ENCODE data around the gene FYN.
A peak's percentile ranks its signal among the peaks of the same experiment; 100 is the strongest.

FYN gene

GRCh38 chr6:111831408-111831807 is 41.8 kb downstream of the FYN start:
- DNase-seq (ENCODE audit: low spot score) = no peak

DNA sequence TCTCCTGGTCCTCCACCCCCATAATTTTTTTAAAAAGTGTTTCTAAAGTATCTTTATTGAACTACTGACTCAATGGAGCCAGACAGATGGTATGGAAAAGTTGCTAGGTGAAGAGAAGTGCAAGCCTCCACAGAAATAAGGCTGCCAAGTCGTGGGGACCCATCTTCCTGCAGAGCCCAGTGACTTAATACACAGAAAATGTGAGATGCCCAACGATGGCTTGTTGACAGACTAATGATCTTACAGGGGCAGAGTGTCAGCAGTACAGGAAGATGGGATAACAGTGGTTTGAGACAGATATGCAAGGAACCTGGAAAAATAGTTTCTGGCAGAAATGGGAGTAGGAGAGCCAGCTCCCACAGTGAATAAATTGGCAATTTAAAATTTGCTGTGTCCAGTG is 43.3 kb downstream of the FYN start:
- no peak for DNase-seq (ENCODE audit: low spot score)

DNA sequence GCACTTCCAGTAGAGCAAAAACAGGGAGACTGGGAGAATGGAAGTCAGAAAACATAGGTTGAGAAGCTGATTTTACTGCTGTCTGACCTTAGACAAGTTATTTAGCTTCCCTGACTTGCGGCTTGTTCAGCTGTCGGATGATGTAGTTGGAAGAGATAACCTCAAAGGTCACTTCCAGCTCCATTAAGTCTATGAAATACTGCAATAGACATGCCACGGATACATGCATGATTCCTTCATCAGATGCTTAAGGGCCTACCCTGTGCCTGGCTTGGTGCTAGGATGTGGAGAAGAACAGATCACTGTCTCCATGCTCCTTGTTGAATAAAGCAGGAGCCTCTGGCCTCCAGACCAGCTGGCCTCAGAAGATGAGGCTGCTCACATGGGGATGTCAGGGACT is 43.7 kb downstream of the FYN start:
- DNase-seq (ENCODE audit: low spot score) = no peak

- DNase-seq (ENCODE audit: low spot score) = no peak
These were observed 44.4 kb downstream of the FYN start for GRCh38 chr6:111828809-111829208.

DNA sequence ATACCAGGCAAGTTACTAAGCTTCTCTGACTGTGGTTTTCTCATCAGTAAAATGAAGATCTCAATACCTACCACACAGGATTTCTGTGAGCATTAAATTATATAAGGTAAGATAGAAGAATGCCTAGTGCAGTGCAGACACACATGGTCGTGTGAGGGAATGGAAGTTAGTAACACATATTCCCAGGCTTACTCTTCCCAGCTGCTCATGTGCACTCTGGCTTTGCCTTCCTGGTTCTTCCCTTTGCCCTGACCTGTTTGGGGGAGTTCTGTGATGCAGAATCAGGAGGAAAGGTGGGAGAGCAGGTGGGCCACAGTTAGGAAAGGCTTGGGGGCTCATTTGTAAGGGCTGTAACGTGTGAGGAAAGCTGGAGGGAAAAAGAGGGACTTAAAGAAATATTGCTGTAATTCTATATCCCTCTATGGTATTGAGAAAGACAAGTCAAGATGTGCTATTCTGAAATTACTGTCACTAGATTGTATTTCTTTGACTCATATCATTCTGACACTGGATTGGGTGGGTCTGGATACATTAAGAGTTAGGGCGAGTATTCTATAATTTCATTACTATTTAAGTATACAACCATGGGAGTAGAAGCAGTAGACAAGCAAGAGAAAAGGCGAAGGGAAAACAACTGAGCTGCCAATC is 47.7 kb downstream of the FYN start:
- DNase-seq (ENCODE audit: low spot score) = no peak

GRCh38 chr6:111824608-111825337 is 48.5 kb downstream of the FYN start:
- no peak for DNase-seq (ENCODE audit: low spot score)

DNA sequence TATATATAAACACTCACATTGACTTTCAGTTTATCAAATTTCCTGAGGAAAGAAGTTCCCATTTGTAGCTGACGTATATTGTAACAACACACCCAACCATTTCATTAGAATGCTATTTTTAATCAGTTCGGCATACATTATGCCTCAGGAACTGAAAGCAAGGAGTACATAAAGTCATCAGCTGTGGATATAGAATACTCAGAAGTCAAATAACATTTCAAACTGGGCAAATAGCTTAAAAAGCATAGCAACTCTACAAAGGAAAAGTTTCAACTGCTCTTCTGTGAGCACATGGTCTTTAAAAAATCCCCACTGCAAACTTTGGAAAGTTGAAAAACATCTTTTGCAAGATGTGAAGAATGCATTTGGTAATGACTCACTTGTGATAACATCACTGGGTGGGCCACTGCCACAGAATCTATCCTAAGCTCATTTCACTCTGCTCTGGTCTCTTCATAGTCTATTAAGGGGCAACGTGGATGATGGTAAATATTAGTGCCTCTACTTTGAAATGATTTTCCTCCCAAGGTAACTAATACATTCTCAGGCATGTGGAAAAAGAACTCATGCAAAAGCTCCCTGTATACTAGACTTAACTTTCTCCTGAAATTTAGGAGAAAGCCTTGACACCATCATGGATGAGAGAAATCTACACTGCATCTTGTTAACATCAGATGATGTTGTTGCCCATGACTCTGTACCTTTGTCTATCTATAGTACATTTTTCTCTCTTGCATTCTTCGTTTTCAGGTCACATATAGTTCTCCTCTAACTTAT is 49.2 kb downstream of the FYN start:
- no peak for DNase-seq (ENCODE audit: low spot score)

- no peak for DNase-seq (ENCODE audit: low spot score)
These were observed 50.2 kb downstream of the FYN start for GRCh38 chr6:111823012-111823411.

- no peak for DNase-seq (ENCODE audit: low spot score)
These were observed 53.8 kb downstream of the FYN start for GRCh38 chr6:111819458-111819857.

- DNase-seq (ENCODE audit: low spot score) = no peak
These were observed 54.6 kb downstream of the FYN start for GRCh38 chr6:111818539-111819226.

- peak; percentile 88 for DNase-seq (ENCODE audit: low spot score)
These were observed 55.7 kb downstream of the FYN start for GRCh38 chr6:111817451-111818120.

GRCh38 chr6:111813677-111814310 is 59.5 kb downstream of the FYN start:
- DNase-seq (ENCODE audit: low spot score) = no peak

- no peak for DNase-seq (ENCODE audit: low spot score)
These were observed 60.0 kb downstream of the FYN start for GRCh38 chr6:111813237-111813636.

- no peak for DNase-seq (ENCODE audit: low spot score)
These were observed 60.9 kb downstream of the FYN start for GRCh38 chr6:111812060-111813038.

DNA sequence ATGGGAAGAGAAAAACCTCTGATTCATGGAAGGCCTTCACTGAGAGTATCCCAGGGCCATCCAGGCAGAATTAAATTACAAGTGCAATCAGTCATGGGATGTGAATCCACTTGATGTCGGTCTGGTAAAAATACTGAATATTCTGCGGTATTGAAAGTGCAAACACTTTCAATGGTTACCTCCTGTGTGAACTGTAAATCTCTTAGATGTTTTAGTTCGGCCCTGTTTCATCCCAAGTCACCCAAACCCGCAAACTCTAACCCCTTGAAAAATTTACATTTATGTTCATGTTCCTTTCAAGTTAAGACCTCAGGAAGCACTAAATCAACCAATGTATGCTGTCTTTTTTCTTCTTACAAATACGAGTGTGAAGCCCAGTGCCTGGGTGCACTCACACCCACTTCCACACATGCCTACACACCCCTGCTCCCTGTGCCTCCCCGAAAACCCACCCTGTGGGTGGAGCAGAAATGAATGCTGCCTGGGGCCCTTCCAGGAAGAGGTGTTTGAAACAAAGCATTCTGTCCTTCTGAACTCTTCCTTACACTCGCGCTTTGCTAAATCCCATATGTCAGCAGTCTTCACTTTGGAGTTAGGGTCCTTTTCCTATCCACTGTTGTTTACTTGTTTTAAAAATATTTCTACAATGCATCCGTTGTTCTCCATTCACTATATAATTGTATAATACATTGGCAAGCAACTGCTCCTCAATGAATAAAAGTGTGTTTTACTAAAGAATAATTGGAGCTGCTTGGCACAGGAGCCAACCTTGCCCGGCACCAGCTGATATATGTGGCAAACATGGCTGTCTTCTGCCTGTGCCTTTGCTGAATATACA is 62.7 kb downstream of the FYN start:
- DNase-seq (ENCODE audit: low spot score) = no peak

DNA sequence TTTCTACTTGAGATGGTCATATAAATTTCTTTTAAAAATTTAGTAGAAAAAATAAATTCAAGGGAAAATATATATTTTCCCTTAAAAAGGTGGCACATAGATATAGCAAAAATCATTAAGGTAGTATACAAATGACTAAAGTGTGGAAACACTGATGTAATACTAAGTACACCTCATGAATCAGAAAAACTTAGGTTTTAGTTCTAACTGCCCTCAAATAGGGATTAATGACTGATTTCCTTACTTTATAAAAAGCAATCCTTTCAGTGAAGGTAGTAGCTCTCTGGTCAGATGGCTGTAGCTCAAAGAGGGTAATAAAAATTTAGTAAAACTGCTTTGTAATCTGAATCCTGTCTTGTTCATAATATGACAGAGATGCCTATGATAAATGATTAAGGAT is 63.5 kb downstream of the FYN start:
- no peak for DNase-seq (ENCODE audit: low spot score)

GRCh38 chr6:111809264-111809663 is 64.0 kb downstream of the FYN start:
- DNase-seq (ENCODE audit: low spot score) = no peak

GRCh38 chr6:111808493-111808892 is 64.8 kb downstream of the FYN start:
- DNase-seq (ENCODE audit: low spot score) = no peak
